Measurements from ENCODE around the gene PLCH2. TPM values are rescaled to one million over a fixed set of nuclear protein-coding genes. Genes with fewer than 3 reads are reported as not detected.

Gene PLCH2
- total and polyA plus RNA-seq, 10 of the 15 experiments (the other 5 are each of a cell fraction or from before 2014, with no cell fraction given) = 0.03 to 0.73 (median 0.24) TPM; not detected in 3

GRCh38 chr1:2466270-2466665 lies 9.8 kb upstream of the PLCH2 start:
- SMC1A ChIA-PET (ENCODE audit: uncharacterized antibody, unreplicated experiment) = no interaction called here
- ATAC-seq = no peak

More at GRCh38 chr1:2466270-2466665, 9.8 kb upstream of the PLCH2 start:
- Histone ChIP-seq H3K27me3 (replicated peaks in 1 of 2; ENCODE audit: control insufficient read depth in 2 of 2, insufficient read depth in 2 of 2, low read length in 1 of 2) (no peaks in the 10 kb centered on the region), H3K9me3 (replicated peaks; ENCODE audit: control insufficient read depth, insufficient read depth, low read length) (no peaks in the 10 kb centered on the region), H3K27ac (ENCODE audit: control insufficient read depth, insufficient read depth) (no peak overlapping the region), H3K4me3 (no peak overlapping the region), H3K4me2 (ENCODE audit: control insufficient read depth, insufficient read depth) (no peak overlapping the region), H3K9ac (ENCODE audit: control insufficient read depth, insufficient read depth, low read length) (no peak overlapping the region), H3K79me2 (ENCODE audit: control insufficient read depth, insufficient read depth, low read length) (no peaks in the 10 kb centered on the region), H3K36me3 (ENCODE audit: control insufficient read depth in 2 of 2, insufficient read depth in 2 of 2, low read length in 1 of 2) (no peaks in the 10 kb centered on the region), H3K4me1 (ENCODE audit: control insufficient read depth, insufficient read depth, low read length) (no peaks in the 10 kb centered on the region), H2AFZ (ENCODE audit: control insufficient read depth, low read depth, low read length) (no peak overlapping the region), H4K20me1 (ENCODE audit: control insufficient read depth, insufficient read depth) (no peaks in the 10 kb centered on the region)
- WGBS (ENCODE audit: insufficient coverage, insufficient replicate concordance, low lambda C conversion rate, missing lambda C conversion rate) = 3% methylated on average over 12 of the region's 12 CpGs
- no TSS peak for BruUV-seq (replicated peaks)
- POLR2A ChIA-PET = no interaction called here
- TF ChIP-seq KAT2A (conservative IDR thresholded peaks at IDR 0.05; ENCODE audit: control insufficient read depth, low read depth, low read length) (no peak), HDAC6 (IDR thresholded peaks at IDR 0.05; ENCODE audit: unreplicated experiment) (no peak), RB1 (IDR thresholded peaks at IDR 0.05; ENCODE audit: borderline replicate concordance) (no peak), ATF2 (IDR thresholded peaks at IDR 0.05; ENCODE audit: low read length) (no peak), NR2C2 (IDR thresholded peaks at IDR 0.05; ENCODE audit: borderline replicate concordance, control insufficient read depth, insufficient read length, low read depth) (no peak), JUND (IDR thresholded peaks at IDR 0.05; ENCODE audit: low read depth, low read length) (no peak), KLF5 (IDR thresholded peaks at IDR 0.05; ENCODE audit: partially characterized antibody) (no peak), NFYB (IDR thresholded peaks at IDR 0.05; ENCODE audit: insufficient read depth, low read depth, low read length) (no peak), ESRRA (IDR thresholded peaks at IDR 0.05; ENCODE audit: low read length) (no peak), RELA (IDR thresholded peaks at IDR 0.05; ENCODE audit: borderline replicate concordance, partially characterized antibody) (no peak), IRF4 (IDR thresholded peaks at IDR 0.05; ENCODE audit: low read depth, low read length) (no peak), DPF2 (IDR thresholded peaks at IDR 0.05) (no peak), KDM1A (IDR thresholded peaks at IDR 0.05; ENCODE audit: borderline replicate concordance) (no peak), SRF (IDR thresholded peaks at IDR 0.05; ENCODE audit: low read depth in 2 of 2, low read length in 2 of 2) (no peak), ZBED1 (IDR thresholded peaks at IDR 0.05; ENCODE audit: borderline replicate concordance) (no peak), CREB1 (IDR thresholded peaks at IDR 0.05; ENCODE audit: low read depth) (no peak), SREBF1 (IDR thresholded peaks at IDR 0.05; ENCODE audit: low read length) (no peak)
- TF ChIP-seq, protein P1, sequence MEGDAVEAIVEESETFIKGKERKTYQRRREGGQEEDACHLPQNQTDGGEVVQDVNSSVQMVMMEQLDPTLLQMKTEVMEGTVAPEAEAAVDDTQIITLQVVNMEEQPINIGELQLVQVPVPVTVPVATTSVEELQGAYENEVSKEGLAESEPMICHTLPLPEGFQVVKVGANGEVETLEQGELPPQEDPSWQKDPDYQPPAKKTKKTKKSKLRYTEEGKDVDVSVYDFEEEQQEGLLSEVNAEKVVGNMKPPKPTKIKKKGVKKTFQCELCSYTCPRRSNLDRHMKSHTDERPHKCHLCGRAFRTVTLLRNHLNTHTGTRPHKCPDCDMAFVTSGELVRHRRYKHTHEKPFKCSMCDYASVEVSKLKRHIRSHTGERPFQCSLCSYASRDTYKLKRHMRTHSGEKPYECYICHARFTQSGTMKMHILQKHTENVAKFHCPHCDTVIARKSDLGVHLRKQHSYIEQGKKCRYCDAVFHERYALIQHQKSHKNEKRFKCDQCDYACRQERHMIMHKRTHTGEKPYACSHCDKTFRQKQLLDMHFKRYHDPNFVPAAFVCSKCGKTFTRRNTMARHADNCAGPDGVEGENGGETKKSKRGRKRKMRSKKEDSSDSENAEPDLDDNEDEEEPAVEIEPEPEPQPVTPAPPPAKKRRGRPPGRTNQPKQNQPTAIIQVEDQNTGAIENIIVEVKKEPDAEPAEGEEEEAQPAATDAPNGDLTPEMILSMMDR (IDR thresholded peaks at IDR 0.05 in 2 of 3, conservative IDR thresholded peaks at IDR 0.05 in 1 of 3; ENCODE audit: control insufficient read depth in 2 of 3, extremely low read depth in 1 of 3, insufficient read depth in 1 of 3, low read depth in 3 of 3, low read length in 3 of 3) = no peak
- CTCF ChIA-PET = no interaction called here
- DNase-seq (ENCODE audit: low read depth, low spot score) = no peak
- intact Hi-C loops (cut with micrococcal nuclease; ENCODE audit: unreplicated experiment) (no loop called here), in situ Hi-C loops (cut with MboI) (no loop called here)
- RAD21 ChIA-PET (ENCODE audit: unreplicated experiment) = no interaction called here
- FAIRE-seq = no peak

Data from GM12878 (cell line).